MM.1S (cell line): Measurements from ENCODE around the gene IGFBP5.

ENCODE experiments used
- EZH2 ChIP-seq: fragments of 300-600 bp; sonication (generic); optimal IDR thresholded peaks from 2 replicates; pipeline ENCODE3; 2017; ENCODE audit warnings: low read depth, mild to moderate bottlenecking, antibody characterized with exemption, low read length, mixed read lengths
- EZH2phosphoT487 ChIP-seq: fragments of 300-600 bp; sonication (generic); IDR thresholded peaks from 2 replicates; pipeline ENCODE4 v1.6.1; 2018; ENCODE audit warnings: antibody characterized with exemption, low read length
- TF ChIP-seq, protein P1 (sequence below): fragments of 300-600 bp; sonication (generic); IDR thresholded peaks from 2 replicates; pipeline ENCODE4 v1.5.1; 2016; ENCODE audit warnings: antibody characterized with exemption, low read length, mixed read lengths

DNA sequence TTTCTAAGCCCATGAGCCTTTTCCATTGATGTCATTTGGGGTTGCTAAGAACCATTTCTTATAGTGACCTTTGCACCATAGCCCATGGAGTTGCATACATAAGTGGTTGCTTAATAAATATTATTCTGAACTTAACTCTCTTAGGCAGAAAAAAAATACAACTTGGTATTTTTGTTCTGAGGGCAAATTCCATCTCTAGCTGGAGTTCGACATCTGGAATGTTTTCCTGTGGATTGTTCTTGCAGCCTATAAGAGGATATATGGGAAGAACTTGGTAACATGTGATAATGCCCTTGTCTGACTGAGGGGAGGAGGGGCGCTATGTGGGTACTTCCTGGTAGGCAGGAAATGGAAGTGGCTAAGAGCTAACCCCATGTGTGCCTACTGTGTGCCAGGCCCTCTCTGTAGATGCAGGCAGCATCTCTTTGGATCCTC lies 41.4 kb downstream of the IGFBP5 start:
- TF ChIP-seq, protein P1, sequence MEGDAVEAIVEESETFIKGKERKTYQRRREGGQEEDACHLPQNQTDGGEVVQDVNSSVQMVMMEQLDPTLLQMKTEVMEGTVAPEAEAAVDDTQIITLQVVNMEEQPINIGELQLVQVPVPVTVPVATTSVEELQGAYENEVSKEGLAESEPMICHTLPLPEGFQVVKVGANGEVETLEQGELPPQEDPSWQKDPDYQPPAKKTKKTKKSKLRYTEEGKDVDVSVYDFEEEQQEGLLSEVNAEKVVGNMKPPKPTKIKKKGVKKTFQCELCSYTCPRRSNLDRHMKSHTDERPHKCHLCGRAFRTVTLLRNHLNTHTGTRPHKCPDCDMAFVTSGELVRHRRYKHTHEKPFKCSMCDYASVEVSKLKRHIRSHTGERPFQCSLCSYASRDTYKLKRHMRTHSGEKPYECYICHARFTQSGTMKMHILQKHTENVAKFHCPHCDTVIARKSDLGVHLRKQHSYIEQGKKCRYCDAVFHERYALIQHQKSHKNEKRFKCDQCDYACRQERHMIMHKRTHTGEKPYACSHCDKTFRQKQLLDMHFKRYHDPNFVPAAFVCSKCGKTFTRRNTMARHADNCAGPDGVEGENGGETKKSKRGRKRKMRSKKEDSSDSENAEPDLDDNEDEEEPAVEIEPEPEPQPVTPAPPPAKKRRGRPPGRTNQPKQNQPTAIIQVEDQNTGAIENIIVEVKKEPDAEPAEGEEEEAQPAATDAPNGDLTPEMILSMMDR = no peak
- TF ChIP-seq EZH2phosphoT487 = no peak
- no peak for TF ChIP-seq EZH2
